ENCODE results near the gene SFMBT2.
"Not testable (repeated sequence)": the region's sequence is repeated elsewhere in the genome, so short reads cannot be mapped to it uniquely, and the experiment has no call there.

SFMBT2 gene

GRCh38 chr10:7218968-7219367 is 191.9 kb downstream of the SFMBT2 start:
- DNase-seq (ENCODE audit: low spot score) = no peak

GRCh38 chr10:7212696-7213095 is 198.1 kb downstream of the SFMBT2 start:
- not testable (repeated sequence) for DNase-seq (ENCODE audit: low spot score)

- no peak for DNase-seq (ENCODE audit: low spot score)
Observed at GRCh38 chr10:7211857-7212577, 198.8 kb downstream of the SFMBT2 start.

- no peak for DNase-seq (ENCODE audit: low spot score)
Observed at GRCh38 chr10:7210516-7210915, 200.3 kb downstream of the SFMBT2 start.

- no peak for DNase-seq (ENCODE audit: low spot score)
Observed at GRCh38 chr10:7209458-7209857, 201.4 kb downstream of the SFMBT2 start.

- no peak for DNase-seq (ENCODE audit: low spot score)
Observed at GRCh38 chr10:7206412-7207100, 204.3 kb downstream of the SFMBT2 start.

GRCh38 chr10:7205656-7206055 is 205.2 kb downstream of the SFMBT2 start:
- no peak for DNase-seq (ENCODE audit: low spot score)

- no peak for DNase-seq (ENCODE audit: low spot score)
Observed at GRCh38 chr10:7202793-7203355, 208.0 kb downstream of the SFMBT2 start.

- DNase-seq (ENCODE audit: low spot score) = no peak
Observed at GRCh38 chr10:7199152-7199760, 211.6 kb downstream of the SFMBT2 start.

GRCh38 chr10:7196284-7196683 is 214.6 kb downstream of the SFMBT2 start:
- no peak for DNase-seq (ENCODE audit: low spot score)

- DNase-seq (ENCODE audit: low spot score) = no peak
Observed at GRCh38 chr10:7195118-7195517, 215.7 kb downstream of the SFMBT2 start.

- no peak for DNase-seq (ENCODE audit: low spot score)
Observed at GRCh38 chr10:7194571-7194970, 216.3 kb downstream of the SFMBT2 start.

GRCh38 chr10:7193369-7193768 is 217.5 kb downstream of the SFMBT2 start:
- DNase-seq (ENCODE audit: low spot score) = no peak

- DNase-seq (ENCODE audit: low spot score) = no peak
Observed at GRCh38 chr10:7192831-7193361, 217.9 kb downstream of the SFMBT2 start.

GRCh38 chr10:7192061-7192460 is 218.8 kb downstream of the SFMBT2 start:
- DNase-seq (ENCODE audit: low spot score) = no peak

GRCh38 chr10:7190772-7191171 is 220.1 kb downstream of the SFMBT2 start:
- DNase-seq (ENCODE audit: low spot score) = not testable (repeated sequence)

- DNase-seq (ENCODE audit: low spot score) = no peak
Observed at GRCh38 chr10:7189909-7190308, 220.9 kb downstream of the SFMBT2 start.

- DNase-seq (ENCODE audit: low spot score) = no peak
Observed at GRCh38 chr10:7188456-7189050, 222.3 kb downstream of the SFMBT2 start.

GRCh38 chr10:7186387-7187018 is 224.3 kb downstream of the SFMBT2 start:
- DNase-seq (ENCODE audit: low spot score) = no peak

GRCh38 chr10:7185367-7185690 is 225.5 kb downstream of the SFMBT2 start:
- DNase-seq (ENCODE audit: low spot score) = no peak

GRCh38 chr10:7184660-7185366 is 226.0 kb downstream of the SFMBT2 start:
- DNase-seq (ENCODE audit: low spot score) = no peak
